ENCODE results near the gene VEPH1.

DNA sequence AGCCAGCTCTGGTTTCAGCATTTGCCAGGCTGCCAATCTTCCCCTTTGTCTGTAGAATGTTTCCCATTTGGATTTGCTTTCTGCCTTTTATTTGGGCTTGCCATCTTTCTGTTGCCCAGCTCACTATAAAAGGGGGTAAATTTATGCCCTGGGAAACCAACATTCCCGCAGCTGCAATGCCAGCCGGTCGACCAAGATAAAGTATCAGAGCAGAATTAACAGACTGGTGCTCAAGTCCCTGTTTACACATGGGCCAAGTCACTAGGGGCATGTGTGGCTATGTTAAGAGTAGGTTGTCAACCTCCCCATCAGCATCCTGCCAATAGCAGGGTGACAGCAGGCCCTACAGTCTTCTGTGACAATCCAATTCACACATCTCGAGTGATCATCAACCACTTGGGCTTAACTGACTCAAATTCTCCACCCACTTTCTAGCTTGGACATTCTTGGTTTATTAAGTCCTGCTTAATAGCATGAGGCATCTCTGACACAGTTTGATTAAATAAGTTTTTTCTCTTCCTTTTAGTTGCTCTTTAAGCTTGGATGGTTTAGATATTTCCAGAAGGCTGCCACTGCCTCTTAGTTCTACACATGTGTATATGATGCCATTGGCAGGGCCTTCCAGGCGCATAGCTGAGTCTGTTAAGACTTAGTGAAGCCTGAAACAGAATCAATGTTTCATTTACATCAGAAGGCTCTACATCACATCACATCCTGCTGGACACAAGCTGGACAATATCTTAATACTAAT lies 24.1 kb upstream of the VEPH1 start:
- TF ChIP-seq, protein P1, sequence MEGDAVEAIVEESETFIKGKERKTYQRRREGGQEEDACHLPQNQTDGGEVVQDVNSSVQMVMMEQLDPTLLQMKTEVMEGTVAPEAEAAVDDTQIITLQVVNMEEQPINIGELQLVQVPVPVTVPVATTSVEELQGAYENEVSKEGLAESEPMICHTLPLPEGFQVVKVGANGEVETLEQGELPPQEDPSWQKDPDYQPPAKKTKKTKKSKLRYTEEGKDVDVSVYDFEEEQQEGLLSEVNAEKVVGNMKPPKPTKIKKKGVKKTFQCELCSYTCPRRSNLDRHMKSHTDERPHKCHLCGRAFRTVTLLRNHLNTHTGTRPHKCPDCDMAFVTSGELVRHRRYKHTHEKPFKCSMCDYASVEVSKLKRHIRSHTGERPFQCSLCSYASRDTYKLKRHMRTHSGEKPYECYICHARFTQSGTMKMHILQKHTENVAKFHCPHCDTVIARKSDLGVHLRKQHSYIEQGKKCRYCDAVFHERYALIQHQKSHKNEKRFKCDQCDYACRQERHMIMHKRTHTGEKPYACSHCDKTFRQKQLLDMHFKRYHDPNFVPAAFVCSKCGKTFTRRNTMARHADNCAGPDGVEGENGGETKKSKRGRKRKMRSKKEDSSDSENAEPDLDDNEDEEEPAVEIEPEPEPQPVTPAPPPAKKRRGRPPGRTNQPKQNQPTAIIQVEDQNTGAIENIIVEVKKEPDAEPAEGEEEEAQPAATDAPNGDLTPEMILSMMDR (IDR thresholded peaks at IDR 0.05), result no peak
- no peak for TF ChIP-seq POLR2A (IDR thresholded peaks at IDR 0.05)

Measured in body of pancreas (tissue), 4 donors.